GM21737 (cell line): ENCODE data around the gene ADAM12.
"Not testable (repeated sequence)": the region's sequence is repeated elsewhere in the genome, so short reads cannot be mapped to it uniquely, and the experiment has no call there.

Experiments used
- ATAC-seq: cut with Tn5 transposase; IDR thresholded peaks from one replicate; pipeline ENCODE4 v1.9.1; 2021; ENCODE audit warnings: mild to moderate bottlenecking, moderate library complexity; ENCODE audit not compliant: unreplicated experiment

The ADAM12 gene

DNA sequence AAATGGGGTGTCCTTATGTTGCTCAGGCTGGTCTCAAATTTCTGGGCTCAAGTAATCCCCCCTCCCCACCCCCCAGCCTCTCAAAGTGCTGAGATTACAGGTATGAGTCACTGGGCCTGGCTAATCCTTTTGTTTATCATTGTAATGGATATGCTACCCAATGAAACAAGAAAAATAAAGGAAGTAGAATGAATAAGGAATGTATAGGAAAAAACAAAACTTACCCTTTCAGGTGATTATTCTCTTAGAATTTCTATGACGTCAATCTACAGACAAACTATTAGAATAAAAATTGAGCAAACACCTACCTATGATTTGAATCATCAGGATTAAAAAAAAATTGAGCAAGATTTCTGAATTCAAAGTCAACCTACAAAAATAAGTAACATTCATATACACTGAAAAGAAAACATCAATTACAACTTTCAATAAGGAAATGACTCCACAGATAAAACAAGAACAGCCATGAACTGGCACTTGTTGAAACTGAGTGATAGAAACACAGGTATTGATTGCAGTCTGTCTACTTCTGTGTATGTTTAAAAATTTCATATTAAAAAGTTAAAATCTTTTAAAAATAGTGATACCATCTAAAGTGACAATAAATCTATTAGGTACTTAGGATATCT lies 12.2 kb downstream of the ADAM12 start:
- ATAC-seq, result no peak

DNA sequence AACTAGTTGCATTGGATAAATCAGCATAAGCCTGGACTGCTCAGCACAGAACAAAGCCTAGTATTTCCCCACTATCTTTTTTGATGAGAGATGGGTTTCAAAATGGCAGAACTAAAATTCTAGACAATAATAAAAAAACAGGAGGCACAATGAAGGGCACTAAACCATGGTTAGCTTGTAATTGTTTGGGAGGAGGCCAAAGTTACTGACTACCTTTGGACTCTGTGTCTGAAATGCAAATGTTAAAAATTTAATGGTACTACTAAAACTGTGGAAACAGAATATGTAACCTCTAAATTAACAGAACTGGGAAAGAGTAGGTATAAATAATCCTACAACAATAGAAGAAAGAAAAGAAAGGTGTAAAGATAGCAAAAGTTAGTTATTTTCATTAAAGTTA lies 13.0 kb downstream of the ADAM12 start:
- no peak for ATAC-seq

DNA sequence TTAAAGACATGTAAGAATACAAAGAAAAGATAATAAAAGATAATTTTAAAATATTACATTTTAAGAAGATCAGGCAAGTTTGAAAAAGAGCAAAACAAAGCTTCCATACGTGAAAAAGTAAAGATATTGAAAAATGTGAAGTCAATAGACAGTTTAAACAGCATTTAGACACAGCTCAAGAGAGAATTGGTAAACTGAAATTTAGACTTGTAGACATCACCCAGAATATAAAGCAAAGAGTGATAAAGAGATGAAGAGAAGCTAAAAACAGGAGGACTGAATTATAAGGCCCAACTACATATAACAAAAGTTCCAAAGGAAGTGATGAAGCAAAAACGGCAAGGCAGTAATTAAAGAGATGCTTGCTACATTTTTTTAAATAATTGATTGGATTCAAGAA lies 13.8 kb downstream of the ADAM12 start:
- no peak for ATAC-seq

DNA sequence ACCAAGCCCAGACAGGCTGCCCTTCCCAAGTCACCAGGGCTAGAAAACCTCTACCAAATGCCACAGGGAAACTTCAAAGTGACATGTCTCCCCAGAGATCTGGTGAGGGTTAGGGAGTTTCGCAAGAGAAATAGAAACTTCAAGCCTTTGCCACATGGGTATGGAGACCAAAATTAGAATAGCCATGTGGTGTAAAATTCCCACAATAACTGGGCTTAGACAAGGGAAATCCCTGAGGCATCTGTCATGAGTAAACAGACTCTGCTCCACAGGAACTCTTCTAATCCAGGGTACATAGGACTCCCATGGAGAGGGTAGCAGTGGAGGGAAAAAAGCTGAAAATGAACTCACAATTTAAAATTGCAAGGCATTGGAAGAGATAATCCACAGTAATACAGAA lies 14.3 kb downstream of the ADAM12 start:
- no peak for ATAC-seq

DNA sequence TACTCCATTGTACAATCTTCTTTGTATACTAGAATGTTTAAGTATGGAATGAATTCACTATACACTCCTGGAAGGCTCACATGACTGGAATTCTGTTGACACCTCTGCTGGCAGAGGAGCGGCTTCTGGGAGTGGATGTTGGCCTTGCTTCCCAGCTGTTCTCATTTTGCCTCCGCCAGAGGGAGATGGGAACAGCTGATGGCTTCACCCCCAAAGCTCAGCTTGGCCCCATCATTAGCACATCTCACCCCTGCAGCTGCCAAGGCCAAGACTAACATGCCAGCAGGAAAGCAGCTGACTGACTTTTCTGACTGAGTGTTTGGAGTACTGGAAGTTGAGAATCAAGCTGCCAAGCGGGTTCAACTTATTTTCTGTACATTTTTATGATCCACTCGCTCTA lies 15.1 kb downstream of the ADAM12 start:
- no peak for ATAC-seq

DNA sequence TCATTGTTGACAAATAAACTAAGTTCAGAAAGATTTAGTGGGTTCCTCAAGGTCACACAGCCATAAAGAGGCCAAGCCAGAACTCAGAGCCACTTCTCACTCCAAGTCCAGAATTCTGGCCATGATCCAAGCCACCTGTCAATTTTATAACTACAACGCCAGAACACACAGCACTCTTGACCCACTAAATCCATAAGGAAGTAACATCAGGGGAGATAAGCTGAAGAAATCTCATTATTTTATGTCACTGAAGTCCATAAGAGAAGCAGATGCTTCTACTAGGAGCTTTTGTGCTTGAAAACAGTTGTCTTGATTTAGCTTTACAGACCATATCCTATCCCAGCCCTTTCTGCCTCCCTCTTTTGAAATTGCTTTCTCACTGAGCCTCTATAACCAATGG lies 15.9 kb downstream of the ADAM12 start:
- ATAC-seq, result no peak

DNA sequence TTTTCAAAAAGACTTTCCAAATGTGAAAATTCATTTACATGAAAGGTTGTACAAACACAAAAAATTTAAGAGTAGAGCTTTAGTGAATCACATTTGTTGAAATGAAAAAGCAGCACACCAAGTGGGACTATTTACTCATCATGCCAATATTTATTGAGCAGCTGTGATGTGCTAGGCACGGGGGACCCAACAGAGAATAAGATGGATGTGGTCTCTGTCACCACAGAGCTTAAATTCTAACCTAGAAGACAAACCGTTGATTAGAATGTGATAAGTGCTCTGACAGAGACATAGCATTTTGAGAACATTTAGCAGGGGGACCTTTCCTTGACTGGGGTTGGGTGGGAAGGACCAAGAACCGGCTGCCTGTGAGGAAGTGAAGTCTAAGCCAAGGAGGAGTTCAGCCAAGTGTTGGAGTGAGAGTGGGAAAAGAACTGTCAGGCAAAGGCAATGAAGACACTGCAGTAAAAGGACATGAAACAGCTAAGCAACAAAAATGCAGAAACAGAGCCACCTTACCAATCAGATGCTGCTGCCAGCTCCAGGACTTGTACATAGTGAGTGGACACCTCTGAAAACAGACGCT lies 19.1 kb downstream of the ADAM12 start:
- ATAC-seq, result no peak

DNA sequence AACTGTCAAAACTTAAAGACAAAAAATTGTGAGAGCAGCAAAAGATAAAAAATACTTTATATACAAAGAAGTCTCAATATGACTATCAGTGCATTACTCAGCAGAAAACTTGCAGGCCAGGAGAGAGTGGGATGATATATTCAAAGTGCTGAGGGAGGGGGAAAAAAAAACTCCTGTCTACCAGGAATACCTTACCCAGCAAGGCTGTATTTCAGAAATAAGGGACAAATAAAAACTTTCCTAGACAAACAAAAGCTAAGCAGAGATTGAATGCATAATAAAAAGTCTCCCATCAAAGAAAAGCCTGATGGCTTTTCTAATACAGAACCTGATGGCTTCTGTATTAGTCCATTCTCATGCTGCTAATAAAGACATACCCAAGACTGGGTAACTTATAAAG lies 31.1 kb downstream of the ADAM12 start:
- no peak for ATAC-seq

DNA sequence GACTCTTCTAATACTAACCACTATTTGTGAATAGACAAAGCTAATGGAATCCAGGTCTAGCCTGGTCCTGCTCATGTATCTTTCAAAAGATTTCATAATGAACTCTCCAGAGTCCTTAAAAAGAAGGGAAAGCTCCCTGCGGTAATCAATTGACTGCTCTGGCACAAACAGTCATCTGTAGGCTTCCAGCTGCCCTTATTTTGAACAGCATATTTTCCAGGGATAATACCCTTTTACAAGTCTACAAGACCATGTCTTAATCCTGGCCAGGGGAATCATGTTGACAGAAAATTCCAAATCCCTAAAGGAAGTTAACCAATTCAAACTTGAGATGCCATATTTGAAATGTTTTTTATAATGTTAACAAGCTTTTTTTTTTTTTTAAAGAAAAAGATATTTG lies 34.6 kb downstream of the ADAM12 start:
- ATAC-seq, result no peak

DNA sequence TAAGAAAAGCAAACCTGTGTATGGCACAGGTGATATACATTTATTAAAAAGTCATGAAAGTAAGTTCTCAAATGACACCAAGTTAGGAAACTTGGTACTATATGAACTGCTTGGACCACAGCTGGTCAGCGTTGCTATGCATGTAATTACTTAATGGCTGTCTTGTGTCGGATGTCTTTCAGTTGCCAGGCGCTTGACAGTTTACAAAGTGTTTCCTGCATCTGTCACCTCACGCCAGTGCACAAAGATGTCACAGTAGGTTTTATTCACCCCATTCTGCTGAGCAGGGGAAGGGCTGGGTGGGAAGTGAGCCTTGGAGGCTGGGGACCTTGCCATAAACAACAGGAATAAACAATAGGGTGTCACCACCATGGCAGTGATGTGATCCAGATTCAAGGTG lies 35.8 kb downstream of the ADAM12 start:
- no peak for ATAC-seq

DNA sequence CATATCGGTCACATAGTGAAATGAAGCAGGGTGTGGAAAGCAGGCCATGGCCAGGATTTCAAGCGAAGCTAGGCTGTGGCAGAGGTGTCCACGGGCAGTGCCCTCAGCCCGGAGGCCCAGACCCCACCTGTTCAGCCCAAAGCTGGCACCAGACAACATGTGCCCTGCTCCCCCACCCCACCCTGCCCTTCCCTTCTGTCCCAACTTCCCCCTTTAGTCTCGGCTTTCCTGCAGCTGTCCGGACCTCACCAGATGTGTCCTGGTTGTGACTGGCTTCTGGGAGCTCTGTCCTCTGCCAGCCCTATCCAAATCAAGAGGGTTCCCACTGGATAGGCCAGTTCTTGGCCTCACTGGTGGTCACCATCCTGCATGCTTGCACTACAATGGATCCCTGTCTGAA lies 37.3 kb downstream of the ADAM12 start:
- no peak for ATAC-seq

DNA sequence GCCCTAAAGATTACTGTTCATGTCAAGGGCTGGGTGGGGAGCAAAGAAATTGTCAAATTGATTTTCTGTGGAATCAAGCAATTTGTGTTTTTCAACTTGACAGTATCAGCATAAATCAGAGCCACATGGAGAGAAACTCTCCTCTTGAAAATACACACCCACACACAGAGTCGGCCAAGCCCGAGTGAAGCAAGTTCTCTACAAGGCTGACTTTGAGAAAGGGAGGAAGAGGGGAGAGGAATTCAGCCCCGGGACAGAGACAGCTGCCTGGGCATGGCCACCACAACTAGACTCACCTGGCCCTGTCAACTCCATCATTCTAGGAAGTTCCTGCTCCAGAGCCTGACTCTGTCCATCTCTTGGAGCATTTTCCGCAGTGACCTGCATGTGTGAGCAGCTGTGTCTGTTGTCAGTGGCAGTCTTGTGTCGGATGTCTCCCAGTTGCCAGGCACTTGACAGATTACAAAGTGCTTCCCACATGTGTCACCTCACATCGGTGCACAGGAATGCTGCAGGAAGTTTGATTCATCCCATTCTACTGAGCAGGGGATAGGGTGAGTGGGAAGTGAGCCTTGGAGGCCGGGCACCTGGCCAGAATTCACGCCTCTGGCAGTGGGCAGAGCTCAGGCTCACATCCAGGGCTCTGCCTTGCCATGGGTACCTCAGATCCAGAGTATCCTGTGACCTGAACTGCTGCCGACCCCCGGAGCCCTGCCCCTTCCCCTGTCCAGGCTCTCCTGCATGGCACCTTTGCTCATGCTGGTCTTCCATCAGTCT lies 37.9 kb downstream of the ADAM12 start:
- no peak for ATAC-seq

DNA sequence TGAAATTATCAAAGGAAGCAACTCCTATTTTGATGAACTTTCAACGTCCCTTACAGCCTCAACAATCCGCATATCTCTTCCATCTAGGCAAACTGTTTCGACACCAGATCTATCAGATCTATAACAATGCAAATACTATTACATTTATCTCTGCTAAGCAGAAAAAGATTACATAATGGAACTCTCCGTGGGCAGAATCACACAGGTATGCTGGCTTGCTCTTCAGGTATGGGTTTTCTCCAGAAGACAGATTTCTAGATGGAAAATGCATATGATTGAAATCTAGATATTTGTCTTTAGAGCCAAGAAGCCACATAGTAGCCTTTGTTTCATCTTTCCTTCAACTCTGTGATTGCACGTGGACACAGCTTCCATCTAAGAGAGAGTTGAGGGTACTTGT lies 38.6 kb downstream of the ADAM12 start:
- ATAC-seq, result no peak

DNA sequence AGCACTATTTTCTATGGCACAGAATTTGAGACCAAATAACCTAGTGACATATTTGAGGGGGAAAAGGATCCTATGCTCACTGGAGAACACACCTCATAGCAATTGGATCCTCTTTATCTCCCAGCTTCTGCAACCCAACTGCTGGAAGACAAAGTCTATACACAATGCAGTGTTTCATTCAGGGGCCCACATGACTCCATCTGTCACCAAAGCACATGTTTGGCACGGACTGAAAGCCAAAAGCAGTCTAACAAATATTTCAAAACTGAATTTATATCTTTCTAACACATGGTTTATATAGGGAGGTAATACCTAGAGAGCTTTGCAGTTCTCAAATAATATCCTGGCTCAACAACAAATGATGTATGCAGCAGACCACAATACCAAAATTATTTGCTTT lies 39.2 kb downstream of the ADAM12 start:
- ATAC-seq, result no peak

DNA sequence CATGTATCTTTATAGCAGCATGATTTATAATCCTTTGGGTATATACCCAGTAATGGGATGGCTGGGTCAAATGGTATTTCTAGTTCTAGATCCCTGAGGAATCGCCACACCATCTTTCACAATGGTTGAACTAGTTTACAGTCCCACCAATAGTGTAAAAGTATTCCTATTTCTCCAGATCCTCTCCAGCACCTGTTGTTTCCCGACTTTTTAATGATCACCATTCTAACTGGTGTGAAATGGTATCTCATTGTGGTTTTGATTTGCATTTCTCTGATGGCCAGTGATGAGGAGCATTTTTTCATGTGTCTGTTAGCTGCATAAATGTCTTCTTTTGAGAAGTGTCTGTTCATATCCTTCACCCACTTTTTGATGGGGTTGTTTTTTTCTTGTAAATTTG lies 44.8 kb downstream of the ADAM12 start:
- ATAC-seq, result not testable (repeated sequence)

DNA sequence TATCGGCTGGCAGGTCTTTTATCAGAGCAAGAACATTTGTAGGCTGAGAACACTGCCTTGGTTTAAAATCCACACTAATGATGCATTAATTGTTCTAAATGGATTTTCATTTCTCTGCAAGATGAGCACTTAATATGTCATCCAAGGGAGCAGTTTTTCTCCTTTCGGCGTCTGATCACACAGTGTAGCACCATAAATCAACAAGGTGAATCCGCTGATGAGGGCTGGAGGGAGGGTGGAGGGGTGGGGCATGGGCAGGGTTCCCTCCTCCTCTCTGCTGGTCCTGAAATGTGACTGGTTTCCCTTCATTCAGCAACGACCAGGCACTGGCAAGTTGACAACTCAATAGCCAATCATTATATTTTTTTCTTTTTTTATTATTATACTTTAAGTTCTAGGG lies 45.6 kb downstream of the ADAM12 start:
- no peak for ATAC-seq

DNA sequence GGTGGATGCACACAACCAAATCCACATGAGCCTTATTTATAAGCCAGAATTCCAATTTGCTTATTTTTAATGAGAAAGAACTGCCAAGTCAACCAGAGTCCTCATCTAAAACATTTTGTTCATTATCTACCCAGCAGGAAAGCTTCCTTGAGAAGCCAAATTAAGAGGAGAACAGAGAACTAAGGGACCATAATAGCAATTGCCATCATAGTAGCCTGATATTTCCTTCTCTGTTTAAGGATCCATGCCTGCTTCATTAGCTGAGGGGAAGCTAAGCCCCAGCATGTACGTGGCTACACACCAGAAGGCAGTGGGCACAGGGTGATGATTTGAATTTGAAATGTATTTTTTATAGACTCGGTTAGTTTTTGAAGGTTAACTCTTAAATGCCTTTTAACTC lies 46.8 kb downstream of the ADAM12 start:
- no peak for ATAC-seq

DNA sequence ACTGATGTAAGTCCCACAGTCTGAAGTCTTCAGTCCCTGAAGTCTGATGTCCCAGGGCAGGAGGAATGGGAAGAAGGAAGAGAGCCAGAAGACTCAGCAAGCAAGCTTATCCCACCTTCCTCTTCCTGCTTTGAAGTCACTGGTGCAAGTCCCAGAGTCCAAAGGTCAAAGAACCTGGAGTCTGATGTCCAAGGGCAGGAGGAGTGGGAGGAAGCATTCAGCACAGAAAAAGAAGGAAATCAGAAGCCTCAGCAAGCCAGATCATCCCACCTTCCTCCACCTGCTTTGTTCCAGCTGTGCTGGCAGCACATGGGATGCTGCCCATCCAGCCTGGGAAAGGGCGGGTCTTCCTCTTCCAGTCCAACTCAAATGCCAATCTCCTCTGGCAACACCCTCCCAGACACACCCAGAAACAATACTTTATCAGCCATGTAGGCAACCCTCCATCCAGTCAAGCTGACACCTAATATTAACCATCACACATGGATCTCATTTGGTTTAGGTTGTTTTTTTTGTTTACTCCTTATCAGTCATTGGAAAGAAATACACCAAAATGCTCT lies 50.9 kb downstream of the ADAM12 start:
- ATAC-seq, result no peak

DNA sequence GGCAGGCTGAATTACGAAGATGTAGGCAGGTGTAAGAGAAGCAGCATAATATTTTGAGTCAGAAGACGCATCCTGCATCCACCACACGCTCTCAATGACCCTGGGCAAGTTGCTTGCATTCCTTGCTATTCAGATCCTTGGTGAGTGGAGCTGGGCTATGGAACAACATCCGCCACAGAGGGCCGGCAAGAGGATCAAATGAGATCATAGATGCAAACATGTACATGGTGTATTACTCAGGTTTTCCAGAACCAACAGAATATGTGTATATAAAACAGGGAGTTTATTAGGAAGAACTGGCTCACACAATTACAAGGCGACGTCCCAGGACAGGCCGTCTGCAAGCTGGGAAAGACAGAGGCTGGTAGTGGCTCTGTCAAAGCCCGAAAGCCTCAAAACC lies 51.5 kb downstream of the ADAM12 start:
- ATAC-seq, result no peak

DNA sequence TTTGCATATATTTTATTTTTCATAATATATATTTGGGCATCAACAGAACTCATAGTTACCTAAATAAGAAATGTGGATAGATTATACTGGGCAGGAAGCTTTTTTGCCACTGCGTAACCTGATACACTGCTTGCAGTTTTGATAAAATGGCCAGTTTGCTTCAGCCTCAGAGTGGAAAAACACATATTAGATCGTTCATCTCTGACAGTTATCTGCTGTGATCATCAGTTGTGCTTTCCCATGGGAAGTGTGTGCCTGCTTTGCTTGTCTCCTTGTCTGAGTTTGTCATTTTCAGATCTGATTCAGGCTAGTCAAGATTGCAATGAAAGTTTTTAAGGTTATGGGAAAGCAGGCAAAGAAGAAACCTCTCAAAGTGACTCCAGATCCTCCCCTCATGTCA lies 54.0 kb downstream of the ADAM12 start:
- ATAC-seq, result no peak

DNA sequence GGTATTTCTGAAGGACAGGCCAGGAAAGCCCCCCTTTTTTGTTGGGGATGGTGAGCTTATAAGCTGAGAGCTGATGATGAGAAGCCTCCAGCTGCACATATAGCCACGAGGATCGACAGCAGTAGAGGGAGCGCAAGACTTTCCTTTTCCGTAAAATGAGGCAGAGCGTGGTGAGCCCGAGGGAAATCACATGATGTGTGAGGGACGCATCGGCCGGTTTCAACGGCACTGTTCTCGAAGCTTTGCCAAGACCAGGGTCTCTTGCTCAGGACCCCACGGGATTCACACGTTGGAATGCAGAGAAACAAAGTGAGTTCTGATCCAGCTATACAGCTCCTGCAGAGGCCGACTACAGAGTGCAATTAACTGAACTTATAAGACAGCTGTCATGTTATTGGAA lies 55.7 kb downstream of the ADAM12 start:
- ATAC-seq, result no peak

DNA sequence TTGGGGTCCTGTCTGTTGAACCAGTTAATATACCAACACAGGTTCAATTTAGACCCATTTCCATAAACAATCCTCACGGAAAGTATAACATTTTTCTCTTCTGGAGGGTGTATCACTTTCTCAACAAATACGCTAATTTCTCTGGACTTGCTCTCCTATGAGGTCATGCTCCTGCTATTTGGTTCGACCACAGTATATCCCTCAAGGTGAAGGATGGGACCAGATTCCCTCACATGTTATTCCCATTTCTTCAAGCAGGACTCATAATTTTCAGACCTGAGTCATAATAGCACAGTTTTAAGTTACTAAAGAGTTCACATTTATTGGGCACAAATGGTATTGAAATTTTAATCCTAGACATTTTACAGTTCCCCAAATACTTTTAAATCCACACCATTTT lies 57.2 kb downstream of the ADAM12 start:
- ATAC-seq, result no peak
